ENCODE results near the gene DCTN2.

DNA sequence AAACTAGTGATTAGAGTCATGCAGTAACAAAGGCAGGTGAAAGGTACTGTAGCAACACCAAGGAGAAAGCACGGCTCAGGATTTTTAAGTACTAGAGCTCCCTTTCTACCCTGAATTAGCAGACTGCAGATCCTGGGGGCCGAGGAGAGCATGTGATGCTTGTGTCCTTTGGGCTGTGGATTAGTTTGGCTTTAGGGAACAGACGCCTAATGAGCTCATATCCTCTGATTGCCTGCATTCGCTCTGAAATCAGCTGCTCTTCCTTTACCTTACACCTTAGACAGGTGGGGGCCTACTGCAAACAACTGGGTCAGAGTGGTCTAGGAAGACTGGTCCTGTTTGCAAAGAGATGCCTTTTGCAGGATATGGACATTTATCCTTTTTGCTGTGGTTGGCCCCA, 46.2 kb upstream of the DCTN2 start:
- no peak for TF ChIP-seq CTCF (optimal IDR thresholded peaks at IDR 0.05 in 1 of 3, IDR thresholded peaks at IDR 0.05 in 1 of 3, conservative IDR thresholded peaks at IDR 0.05 in 1 of 3; ENCODE audit: extremely low read depth in 1 of 3, insufficient read depth in 2 of 3, low read length in 3 of 3)
- no peak for TF ChIP-seq EZH2 (IDR thresholded peaks at IDR 0.05; ENCODE audit: low read length)
